GM23248 (cell line): Measurements from ENCODE around the gene RBM19. TPM values are rescaled to one million over a fixed set of nuclear protein-coding genes. Genes with fewer than 3 reads are reported as not detected.

Experiments used
- DNase-seq: peaks from one replicate; pipeline ENCODE4 v3.0.0-alpha.2; 2015
- H2AFZ ChIP-seq: fragments of 200-600 bp; sonication (generic); 2 replicates; pipeline ENCODE4 v1.6.1; 2016; ENCODE audit warnings: antibody characterized with exemption
- H3F3A ChIP-seq: fragments of 200-600 bp; sonication (generic); 2 replicates; pipeline ENCODE4 v1.6.1; 2016; ENCODE audit warnings: mild to moderate bottlenecking, antibody characterized with exemption, mixed run types; ENCODE audit not compliant: insufficient read depth
- H3K27ac ChIP-seq: fragments of 200-600 bp; sonication (generic); 2 replicates; pipeline ENCODE4 v1.5.1; 2016; ENCODE audit warnings: mild to moderate bottlenecking
- H3K27me3 ChIP-seq: fragments of 200-600 bp; sonication (generic); replicated peaks from 2 replicates; pipeline ENCODE4 v1.6.1; 2016; ENCODE audit warnings: mild to moderate bottlenecking; ENCODE audit not compliant: insufficient read depth
- H3K36me3 ChIP-seq: fragments of 200-600 bp; sonication (generic); 2 replicates; pipeline ENCODE4 v1.6.1; 2016; ENCODE audit warnings: low read depth, mild to moderate bottlenecking
- H3K4me1 ChIP-seq: fragments of 200-600 bp; sonication (generic); 2 replicates; pipeline ENCODE4 v1.6.1; 2016; ENCODE audit warnings: mild to moderate bottlenecking; ENCODE audit not compliant: insufficient read depth
- H3K4me2 ChIP-seq: fragments of 200-600 bp; sonication (generic); one replicate; pipeline ENCODE4 v1.6.1; 2016; ENCODE audit warnings: mild to moderate bottlenecking; ENCODE audit not compliant: unreplicated experiment
- H3K4me3 ChIP-seq: fragments of 200-600 bp; sonication (generic); 2 replicates; pipeline ENCODE4 v1.5.1; 2016; ENCODE audit warnings: mild to moderate bottlenecking
- H3K79me2 ChIP-seq: fragments of 200-600 bp; sonication (generic); 2 replicates; pipeline ENCODE4 v1.6.1; 2016; ENCODE audit warnings: mild to moderate bottlenecking; ENCODE audit not compliant: insufficient read depth
- H3K9ac ChIP-seq: fragments of 200-600 bp; sonication (generic); 2 replicates; pipeline ENCODE4 v1.6.1; 2016; ENCODE audit warnings: mild to moderate bottlenecking
- H3K9me2 ChIP-seq: fragments of 200-600 bp; sonication (generic); 2 replicates; pipeline ENCODE4 v1.6.1; 2016; ENCODE audit warnings: mixed run types, mild to moderate bottlenecking, moderate library complexity; ENCODE audit not compliant: insufficient read depth
- H3K9me3 ChIP-seq: fragments of 200-600 bp; sonication (generic); one replicate; pipeline ENCODE4 v1.6.1; 2017; ENCODE audit warnings: low read depth
- H4K20me1 ChIP-seq: fragments of 200-600 bp; sonication (generic); 2 replicates; pipeline ENCODE4 v1.6.0; 2016; ENCODE audit not compliant: insufficient read depth
- EZH2 ChIP-seq: fragments of 200-600 bp; sonication (generic); IDR thresholded peaks from 2 replicates; pipeline ENCODE4 v1.6.1; 2018; ENCODE audit warnings: antibody characterized with exemption, mild to moderate bottlenecking; ENCODE audit not compliant: insufficient read depth, poor library complexity, severe bottlenecking
- EZH2phosphoT487 ChIP-seq: fragments of 200-600 bp; sonication (generic); IDR thresholded peaks from 2 replicates; pipeline ENCODE4 v1.6.1; 2018; ENCODE audit warnings: antibody characterized with exemption, moderate library complexity, mild to moderate bottlenecking, low read depth; ENCODE audit not compliant: insufficient read depth
- WGBS, 2 experiments: methylation state at CpG; one replicate each; pipeline ENCODE4 v1.1.6; 2015 to 2017; ENCODE audit warnings: low lambda C conversion rate in 2 of 2, low coverage in 1 of 2; ENCODE audit errors: missing lambda C conversion rate in 2 of 2; 5-methylcytosine and 5-hydroxymethylcytosine counted together
- in situ Hi-C: fragments of 300-500 bp; cut with MboI; formaldehyde crosslinking; loops from 2 replicates; pipeline ENCODE4 v1.15.0; 2020
- polyA plus RNA-seq: library from polyadenylated mRNA; unstranded; fragments of >200 nt; fragmentation: Nextera tagmentation; extraction: Ambion mirVana; gene quantifications from 2 replicates; pipeline ENCODE4 v1.2.1, GENCODE V29; 2016
- total RNA-seq: library from RNA; depleted of rRNA; stranded (reverse); fragments of >200 nt; shearing (Covaris generic); gene quantifications from 2 replicates; pipeline ENCODE4 v1.2.3, GENCODE V29; 2014

The RBM19 gene
- total and polyA plus RNA-seq, 2 experiments from 2014 or later: 14.8 to 17.1 TPM

GRCh38 chr12:113987261-113988063 is 21.3 kb upstream of the RBM19 start:
- TF ChIP-seq EZH2 (no peak), EZH2phosphoT487 (no peak)
- no peak overlapping the region for H3K27ac ChIP-seq
- in situ Hi-C loops: loop anchor here (10.0 to 25.0 kb wide), 2 partner anchors 657 to 1925 kb away; no protein-coding TSS in a partner anchor
- H2AFZ ChIP-seq: no peak overlapping the region
- DNase-seq: no peak
- H3F3A ChIP-seq: no peaks in the 10 kb centered on the region
- peaks cover 8% of the 10 kb centered on the region for H3K27me3 ChIP-seq
- no peak overlapping the region for H3K4me2 ChIP-seq
- H3K4me1 ChIP-seq: no peaks in the 10 kb centered on the region
- 46 to 49% methylated on average over 6 of the region's 6 CpGs for WGBS, 2 experiments
- H3K9me2 ChIP-seq: no peaks in the 10 kb centered on the region
- H4K20me1 ChIP-seq: no peaks in the 10 kb centered on the region
- H3K9me3 ChIP-seq: no peaks in the 10 kb centered on the region
- no peaks in the 10 kb centered on the region for H3K79me2 ChIP-seq
- no peak overlapping the region for H3K4me3 ChIP-seq
- H3K36me3 ChIP-seq: no peaks in the 10 kb centered on the region
- no peak overlapping the region for H3K9ac ChIP-seq

- in situ Hi-C loops: loop anchor here (10.0 to 25.0 kb wide), 2 partner anchors 660 to 1928 kb away; no protein-coding TSS in a partner anchor
- no peaks in the 10 kb centered on the region for H3K79me2 ChIP-seq
- no peak for DNase-seq
- no peak overlapping the region for H3K9ac ChIP-seq
- H4K20me1 ChIP-seq: no peaks in the 10 kb centered on the region
- H2AFZ ChIP-seq: no peak overlapping the region
- H3K9me2 ChIP-seq: no peaks in the 10 kb centered on the region
- H3K9me3 ChIP-seq: no peaks in the 10 kb centered on the region
- H3K4me2 ChIP-seq: no peak overlapping the region
- H3K27me3 ChIP-seq: peaks cover 14% of the 10 kb centered on the region
- H3K27ac ChIP-seq: no peak overlapping the region
- H3K4me1 ChIP-seq: no peaks in the 10 kb centered on the region
- WGBS, 2 experiments: 79 to 80% methylated on average over 4 of the region's 4 CpGs
- no peaks in the 10 kb centered on the region for H3K36me3 ChIP-seq
- TF ChIP-seq EZH2: no peak
- TF ChIP-seq EZH2phosphoT487: no peak
- no peak overlapping the region for H3K4me3 ChIP-seq
- no peaks in the 10 kb centered on the region for H3F3A ChIP-seq
Measured at GRCh38 chr12:113984464-113984863, 18.3 kb upstream of the RBM19 start.

DNA sequence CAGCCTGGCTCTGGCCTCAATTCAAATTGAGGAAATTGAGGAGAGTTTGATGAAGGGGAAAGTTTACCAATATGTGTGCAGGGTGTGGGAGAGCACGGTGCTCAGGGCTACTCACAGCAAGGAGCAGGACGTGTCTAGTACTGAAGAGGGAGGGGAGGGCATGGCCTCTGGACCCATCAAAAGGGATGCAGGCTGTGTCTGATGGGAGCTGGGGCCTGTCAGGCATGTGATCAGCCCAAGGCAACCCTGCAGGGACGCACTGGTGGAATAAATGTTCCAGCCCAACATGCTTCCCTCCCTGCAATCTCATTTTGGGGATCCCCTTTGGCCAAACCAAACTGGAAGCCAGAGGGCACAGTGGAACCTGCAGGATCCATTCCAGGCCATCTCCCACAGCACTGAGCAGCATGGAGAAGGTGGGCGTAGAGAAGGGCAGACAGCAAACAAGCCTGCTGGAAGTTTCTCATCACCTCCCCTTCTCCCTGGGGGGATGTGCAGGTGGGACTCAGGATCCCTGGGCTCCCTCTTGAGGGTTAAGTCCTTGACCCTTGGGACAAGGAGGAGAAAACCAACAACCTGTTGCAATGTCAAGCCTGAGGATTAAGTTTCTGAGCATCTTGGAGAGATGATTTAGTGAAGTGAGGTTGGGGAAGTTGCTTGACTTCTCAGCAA is 17.8 kb upstream of the RBM19 start:
- WGBS, 2 experiments: 34 to 39% methylated on average over 4 of the region's 4 CpGs
- no peak overlapping the region for H2AFZ ChIP-seq
- H3F3A ChIP-seq: no peaks in the 10 kb centered on the region
- H3K4me1 ChIP-seq: no peaks in the 10 kb centered on the region
- H3K4me3 ChIP-seq: no peak overlapping the region
- TF ChIP-seq EZH2 (no peak), EZH2phosphoT487 (no peak)
- no peaks in the 10 kb centered on the region for H3K9me2 ChIP-seq
- H3K9ac ChIP-seq: no peak overlapping the region
- no peaks in the 10 kb centered on the region for H3K36me3 ChIP-seq
- H3K79me2 ChIP-seq: no peaks in the 10 kb centered on the region
- H3K9me3 ChIP-seq: no peaks in the 10 kb centered on the region
- H3K27ac ChIP-seq: no peak overlapping the region
- H3K4me2 ChIP-seq: no peak overlapping the region
- in situ Hi-C loops: loop anchor here (10.0 to 25.0 kb wide), 2 partner anchors 661 to 1928 kb away; no protein-coding TSS in a partner anchor
- H4K20me1 ChIP-seq: no peaks in the 10 kb centered on the region
- H3K27me3 ChIP-seq: peaks cover 14% of the 10 kb centered on the region
- no peak for DNase-seq

GRCh38 chr12:113983265-113983664 is 17.1 kb upstream of the RBM19 start:
- no peak overlapping the region for H3K4me2 ChIP-seq
- in situ Hi-C loops: loop anchor here (10.0 to 25.0 kb wide), 2 partner anchors 662 to 1929 kb away; no protein-coding TSS in a partner anchor
- no peaks in the 10 kb centered on the region for H3K79me2 ChIP-seq
- H3K4me1 ChIP-seq: no peaks in the 10 kb centered on the region
- no peak for TF ChIP-seq EZH2phosphoT487
- no peak for TF ChIP-seq EZH2
- WGBS, 2 experiments: 15 to 43% methylated on average over 2 of the region's 2 CpGs
- H3K9me3 ChIP-seq: no peaks in the 10 kb centered on the region
- DNase-seq: no peak
- H3F3A ChIP-seq: no peaks in the 10 kb centered on the region
- H3K27me3 ChIP-seq: peaks cover 14% of the 10 kb centered on the region
- H3K36me3 ChIP-seq: no peaks in the 10 kb centered on the region
- no peaks in the 10 kb centered on the region for H4K20me1 ChIP-seq
- no peak overlapping the region for H3K27ac ChIP-seq
- no peaks in the 10 kb centered on the region for H3K9me2 ChIP-seq
- no peak overlapping the region for H3K9ac ChIP-seq
- no peak overlapping the region for H3K4me3 ChIP-seq
- no peak overlapping the region for H2AFZ ChIP-seq
